Endometrial microvascular endothelial cells (primary cell): ENCODE measurements around the gene HMGB4. TPM values are rescaled to one million over a fixed set of nuclear protein-coding genes. Genes with fewer than 3 reads are reported as not detected.

Experiments
- in situ Hi-C: cut with HindIII; loops from 2 replicates; pipeline ENCODE4 v1.10.0; 2017; ENCODE audit warnings: low sequenced_read_pairs, low pct_unique_long_range_greater_than_20kb; ENCODE audit errors: inconsistent ontology term
- total RNA-seq: library from RNA; depleted of rRNA; stranded (reverse); fragments of >200 nt; gene quantifications from one replicate; pipeline ENCODE4 v1.2.3, GENCODE V29; 2015; ENCODE audit errors: inconsistent ontology term

Gene HMGB4, protein sequence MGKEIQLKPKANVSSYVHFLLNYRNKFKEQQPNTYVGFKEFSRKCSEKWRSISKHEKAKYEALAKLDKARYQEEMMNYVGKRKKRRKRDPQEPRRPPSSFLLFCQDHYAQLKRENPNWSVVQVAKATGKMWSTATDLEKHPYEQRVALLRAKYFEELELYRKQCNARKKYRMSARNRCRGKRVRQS
- not detected for total RNA-seq

DNA sequence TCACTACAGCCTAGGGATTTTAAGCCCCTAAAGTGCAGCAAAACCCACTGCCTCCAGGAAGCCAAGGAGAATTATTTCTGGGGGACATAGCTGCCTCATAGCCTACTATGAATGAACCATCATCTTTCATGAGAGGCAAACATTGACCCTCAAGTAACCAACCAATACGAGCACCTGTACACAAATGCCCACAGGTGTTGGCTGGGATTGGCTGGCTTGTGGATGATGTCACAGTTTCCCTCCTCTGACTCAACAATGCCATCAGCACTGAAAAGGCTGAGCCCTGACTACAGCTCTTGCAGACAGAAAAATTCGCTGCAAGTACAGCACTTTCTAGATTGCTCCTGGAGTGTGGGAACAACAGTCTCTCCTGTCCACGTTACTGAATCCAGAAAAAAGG is at the start of gene HMGB4:
Gene HMGB4, plus strand, starts transcription at position 301 of the 400 bp plus-strand sequence. CDS start 113 bp downstream, outside the sequence.
- in situ Hi-C loops = no loop called here

DNA sequence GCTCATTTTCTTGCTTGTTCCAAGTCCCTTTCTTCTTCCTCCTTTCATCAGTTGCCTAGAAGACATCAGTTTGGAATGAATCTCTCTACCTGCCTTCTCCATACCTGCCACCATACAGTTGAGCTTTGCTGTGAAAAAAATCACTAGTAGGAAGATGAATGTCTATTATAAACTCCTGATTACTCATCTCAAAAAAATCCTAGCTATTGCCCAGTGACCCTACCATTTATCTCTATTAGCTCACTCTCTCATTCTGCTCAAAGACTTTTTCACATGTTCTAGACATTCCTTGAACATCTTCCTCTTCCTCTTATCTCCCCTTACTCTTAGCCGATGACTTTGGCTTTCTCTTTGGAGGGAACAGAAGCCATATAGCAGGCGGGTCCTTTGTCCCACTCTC is 49.7 kb upstream of the HMGB4 start:
- in situ Hi-C loops = no loop called here

DNA sequence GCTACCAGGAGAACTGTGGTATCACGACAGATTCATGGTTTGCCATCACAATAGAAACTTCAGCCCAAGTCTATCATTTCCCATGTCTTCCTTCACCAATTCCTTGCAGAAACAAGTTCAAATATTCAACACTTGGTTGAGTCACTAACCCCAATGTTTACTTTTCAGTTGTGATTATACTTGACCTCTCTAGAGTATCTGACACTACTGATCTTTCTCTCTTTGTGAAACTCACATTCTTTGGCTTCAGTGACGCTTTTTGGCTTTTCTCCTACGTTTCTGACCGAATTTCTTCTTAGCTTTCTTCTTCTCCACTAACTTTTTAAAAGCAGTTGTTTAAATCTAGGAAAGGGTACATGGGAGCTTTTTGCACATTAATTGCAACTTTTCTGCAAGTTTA is 48.8 kb upstream of the HMGB4 start:
- in situ Hi-C loops = no loop called here

DNA sequence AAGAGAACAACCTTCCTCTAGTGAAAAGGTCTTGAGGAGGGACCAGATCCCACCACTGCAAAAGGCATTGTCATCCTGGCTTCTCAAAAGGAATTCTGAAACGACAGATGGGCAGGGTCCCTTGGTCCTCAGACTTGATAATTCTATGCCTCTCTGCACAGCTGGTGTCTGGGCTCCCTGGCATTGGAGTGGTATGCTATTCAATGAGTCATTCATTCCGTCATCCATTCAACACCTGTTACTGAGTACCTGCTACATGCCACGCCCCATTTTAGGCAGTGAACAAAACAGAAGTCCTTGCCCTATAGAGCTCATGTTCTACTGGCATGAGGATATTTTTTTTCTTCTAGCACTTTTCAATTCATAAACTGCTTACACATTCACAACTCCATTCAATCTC is 45.8 kb upstream of the HMGB4 start:
- in situ Hi-C loops = no loop called here

DNA sequence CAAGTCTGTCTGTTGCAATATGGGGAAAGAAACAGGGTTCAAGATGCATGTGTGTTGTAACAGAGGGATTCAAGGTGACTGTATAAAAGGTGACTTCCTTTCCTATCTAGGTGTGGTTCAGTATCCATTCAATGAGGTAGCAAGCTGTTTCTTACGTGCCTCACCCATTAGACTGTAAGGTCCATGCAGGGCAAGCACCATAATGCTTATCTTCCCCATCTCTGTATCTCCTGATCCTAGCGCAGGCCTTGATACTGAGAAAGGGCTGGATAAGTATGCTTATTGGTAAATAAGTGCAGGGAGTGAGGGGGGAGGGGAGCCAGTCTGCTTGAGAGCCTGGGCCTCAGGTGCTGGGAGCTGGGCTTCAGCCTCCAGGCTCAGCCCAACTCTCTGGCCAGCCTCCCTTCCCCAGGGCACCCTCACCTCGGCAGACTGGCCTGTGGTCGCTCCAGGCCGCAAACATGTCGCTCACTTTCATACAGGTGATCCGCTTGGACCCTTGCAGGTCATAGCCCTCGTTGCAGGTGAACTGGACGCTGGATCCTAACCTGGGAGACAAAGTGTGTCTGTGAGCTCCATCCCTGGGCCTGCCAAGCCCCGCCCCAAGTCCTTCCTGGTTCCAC is 44.5 kb upstream of the HMGB4 start:
- in situ Hi-C loops = no loop called here

DNA sequence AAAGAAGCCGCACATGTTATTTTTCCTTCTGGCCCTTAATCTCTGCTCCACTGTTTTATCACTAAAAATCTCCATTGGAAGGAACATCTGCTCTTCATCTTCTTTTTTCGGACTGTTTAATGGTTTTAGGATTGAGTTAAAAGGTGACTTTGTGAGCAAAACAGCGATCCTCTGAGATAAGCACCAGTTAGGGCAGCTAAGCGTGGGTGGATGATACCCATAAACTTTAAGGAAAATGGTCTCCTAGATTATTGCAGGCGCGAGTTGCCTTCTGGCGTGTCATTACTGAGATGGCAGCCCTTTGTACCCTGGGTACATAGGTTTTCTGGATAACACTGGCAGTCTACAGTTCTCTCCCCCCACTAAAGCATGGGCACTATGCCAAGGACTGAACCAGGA is 44.0 kb upstream of the HMGB4 start:
- in situ Hi-C loops = no loop called here

DNA sequence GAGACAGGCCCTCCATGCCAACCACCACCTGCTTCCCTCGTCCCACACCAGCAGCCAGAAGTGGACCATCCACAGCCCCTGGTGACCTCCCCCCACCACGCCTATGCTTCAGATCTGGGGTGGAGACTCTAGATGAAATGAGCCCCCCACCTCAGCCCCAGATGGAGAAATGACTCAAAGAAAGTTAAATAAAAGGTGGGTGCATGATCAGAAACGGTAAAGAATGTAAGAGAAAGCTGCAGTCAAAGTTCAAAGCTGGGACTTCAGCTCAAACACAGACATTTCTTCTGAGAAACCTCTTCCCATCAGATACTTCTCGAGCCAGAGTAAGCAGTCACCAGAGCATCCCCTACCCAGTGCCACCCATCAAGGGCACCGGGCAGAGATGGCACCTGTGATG is 43.1 kb upstream of the HMGB4 start:
- in situ Hi-C loops = no loop called here

DNA sequence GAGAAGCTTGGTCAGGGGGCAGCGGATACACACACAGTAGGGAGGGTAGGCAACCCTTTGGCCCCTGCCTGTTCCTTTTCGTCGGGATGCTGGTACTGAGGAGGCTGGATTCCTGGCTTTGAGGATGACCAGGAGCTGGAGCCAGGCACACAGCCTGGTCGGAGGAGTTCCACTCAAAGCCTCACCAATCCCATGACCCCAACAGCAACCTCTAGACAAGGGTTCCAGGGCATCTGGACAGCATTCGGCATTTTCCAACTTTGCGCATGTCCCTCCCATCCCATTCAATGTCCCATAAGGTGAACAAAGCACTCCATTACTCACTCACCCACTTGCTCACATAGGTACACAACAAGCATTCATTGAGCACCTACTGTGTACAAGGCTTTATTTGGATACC is 42.6 kb upstream of the HMGB4 start:
- in situ Hi-C loops = no loop called here

DNA sequence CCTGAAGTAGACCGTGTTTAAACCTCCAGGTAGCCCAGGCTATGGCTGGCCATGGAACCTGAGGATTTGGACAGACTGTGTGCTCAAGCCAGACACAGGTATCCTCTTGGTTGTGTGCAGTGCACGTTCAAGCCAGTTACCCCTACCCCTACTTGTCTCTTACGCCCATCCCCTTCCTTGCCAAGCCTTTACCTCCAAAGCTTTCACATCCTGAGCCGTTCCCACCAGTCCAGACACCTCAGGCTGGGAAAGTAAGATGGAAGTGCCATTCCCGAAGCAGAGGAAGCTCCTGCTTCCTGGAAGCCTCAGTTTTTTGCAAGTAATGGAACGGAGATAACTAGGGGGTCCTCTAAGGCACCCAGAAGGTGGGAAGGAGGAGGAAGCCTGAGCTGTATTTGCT is 41.5 kb upstream of the HMGB4 start:
- in situ Hi-C loops = no loop called here

DNA sequence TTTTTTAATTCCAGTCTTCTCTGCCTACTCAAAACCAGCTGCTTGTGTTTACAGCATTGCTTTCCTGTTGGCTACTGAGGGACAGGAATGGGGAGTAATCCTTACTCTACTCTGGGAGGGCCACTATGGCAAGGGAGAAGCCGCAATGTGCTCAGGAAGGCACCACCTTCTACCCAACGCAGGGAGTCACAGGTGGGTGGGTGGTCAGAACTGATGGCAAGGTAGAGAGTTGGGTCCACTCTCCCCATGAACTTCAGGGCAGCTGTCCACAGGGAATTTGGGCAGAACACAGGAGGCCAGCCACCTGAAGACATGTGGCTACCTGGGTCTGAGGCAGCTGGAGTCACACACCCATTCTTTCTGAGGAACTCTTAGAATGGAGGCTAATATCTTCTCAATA is 40.5 kb upstream of the HMGB4 start:
- in situ Hi-C loops = no loop called here

DNA sequence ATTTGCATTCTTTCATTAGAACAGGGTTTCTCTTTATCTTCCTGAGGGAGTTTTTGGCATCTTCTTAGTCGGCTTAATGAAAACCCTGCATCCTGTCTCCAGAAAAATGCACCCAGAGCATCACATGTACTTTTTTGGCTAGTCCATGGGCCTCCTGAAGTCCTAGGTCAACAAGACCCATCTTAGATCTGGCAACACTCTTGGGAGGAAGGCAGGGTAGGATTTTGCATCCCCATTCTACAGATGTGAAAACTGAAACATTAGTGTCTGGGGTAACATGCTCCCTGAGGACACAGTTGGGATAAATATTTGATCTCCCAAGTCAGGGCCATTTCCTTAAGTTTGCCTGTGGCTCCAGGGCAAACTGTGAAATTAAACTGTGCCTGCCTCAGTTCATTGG is 40.0 kb upstream of the HMGB4 start:
- in situ Hi-C loops = no loop called here

DNA sequence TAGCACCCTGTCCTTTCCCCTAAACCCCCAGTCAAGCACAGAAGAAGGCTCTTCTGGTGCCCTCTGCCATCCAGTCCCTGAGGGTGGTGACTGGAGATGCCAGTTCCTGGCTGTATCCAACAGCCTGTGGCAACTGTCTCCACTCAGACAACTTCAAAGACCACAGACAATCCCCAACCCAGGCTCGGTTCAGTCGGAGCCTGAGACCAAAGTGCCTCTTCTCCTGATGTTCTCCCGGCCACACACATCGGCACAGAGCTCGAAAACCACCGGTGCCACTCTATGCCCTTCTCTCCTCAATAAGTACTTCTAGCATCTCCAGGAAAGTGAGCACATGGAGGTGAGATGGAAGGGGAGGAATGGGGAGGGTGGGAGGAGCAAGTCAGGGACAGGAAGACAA is 39.6 kb upstream of the HMGB4 start:
- in situ Hi-C loops = no loop called here

DNA sequence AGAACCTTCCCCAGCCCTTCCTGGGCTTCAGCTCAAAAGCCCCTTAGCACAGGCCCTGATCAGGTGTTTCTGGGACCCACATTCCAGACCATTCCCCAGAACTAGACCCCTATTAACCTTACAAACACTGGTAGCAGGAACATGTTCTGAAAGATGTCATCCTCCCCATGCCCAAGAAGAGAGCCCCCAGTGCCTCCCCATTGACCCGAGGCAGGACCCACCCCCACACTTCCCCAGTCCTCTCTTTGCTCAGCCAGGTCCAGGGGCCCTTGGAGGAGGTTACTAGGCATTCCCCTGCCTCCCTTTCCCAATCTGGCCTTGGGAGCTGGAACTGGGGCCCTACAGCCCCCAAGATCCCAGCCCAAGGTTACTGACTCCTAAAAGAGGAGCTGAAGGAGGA is 38.9 kb upstream of the HMGB4 start:
- in situ Hi-C loops = no loop called here

DNA sequence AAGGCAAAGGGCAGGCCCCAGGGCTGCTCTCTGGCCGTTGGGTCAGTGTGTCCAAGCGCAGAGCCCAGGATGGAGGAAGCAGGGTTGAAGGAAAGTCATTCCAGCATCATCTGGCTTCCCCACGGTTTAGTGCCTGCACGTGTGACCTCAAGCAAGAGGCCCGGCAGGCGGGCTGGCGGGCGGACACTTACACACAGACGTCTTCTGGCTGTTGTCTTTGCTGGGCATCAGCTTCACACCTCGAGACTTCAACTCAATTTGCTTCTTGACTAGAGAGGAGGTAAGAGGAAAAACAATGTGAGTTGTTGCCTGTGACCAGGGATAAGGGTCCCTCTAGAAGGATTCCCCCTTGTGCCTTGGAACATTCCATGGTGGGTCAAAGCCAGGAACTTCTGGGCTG is 38.4 kb upstream of the HMGB4 start:
- in situ Hi-C loops = no loop called here

DNA sequence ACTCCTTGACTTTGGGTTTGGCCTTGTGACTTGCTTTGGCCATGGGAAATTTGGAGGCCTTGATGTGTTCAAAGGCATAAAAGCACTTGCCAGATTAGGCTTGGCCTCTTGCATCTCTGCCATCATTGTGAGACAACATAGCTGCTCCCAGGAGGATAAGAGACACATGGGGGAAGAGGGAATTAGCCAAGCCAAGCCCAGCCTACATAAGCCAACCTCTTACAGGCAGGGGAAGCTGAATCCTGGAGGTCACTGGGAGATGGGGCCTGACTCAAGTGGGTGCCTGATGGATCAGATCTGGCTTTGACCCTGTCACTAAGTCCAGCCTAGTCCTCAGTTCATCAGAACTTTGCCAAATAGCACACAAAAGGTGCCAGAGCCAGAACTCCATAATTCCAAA is 37.6 kb upstream of the HMGB4 start:
- in situ Hi-C loops = no loop called here

DNA sequence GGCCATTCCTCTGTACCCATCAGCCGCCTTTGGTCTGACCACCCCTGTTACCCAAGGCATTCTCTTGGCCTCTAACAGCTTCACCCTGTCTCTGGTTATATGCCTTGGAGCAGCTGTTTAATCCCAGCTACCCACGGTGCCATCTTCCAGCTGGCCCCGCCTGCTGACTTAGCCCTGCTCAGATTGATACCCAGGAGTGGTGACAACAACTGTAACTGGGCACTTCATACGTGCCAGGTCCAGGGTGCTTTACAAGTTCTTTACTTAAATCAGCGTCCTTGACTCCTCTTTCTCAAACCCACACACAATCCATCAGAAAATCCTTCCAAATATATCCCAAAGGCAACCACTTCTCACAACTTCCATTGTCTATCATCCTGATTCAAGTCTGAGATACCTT is 37.2 kb upstream of the HMGB4 start:
- in situ Hi-C loops = no loop called here

DNA sequence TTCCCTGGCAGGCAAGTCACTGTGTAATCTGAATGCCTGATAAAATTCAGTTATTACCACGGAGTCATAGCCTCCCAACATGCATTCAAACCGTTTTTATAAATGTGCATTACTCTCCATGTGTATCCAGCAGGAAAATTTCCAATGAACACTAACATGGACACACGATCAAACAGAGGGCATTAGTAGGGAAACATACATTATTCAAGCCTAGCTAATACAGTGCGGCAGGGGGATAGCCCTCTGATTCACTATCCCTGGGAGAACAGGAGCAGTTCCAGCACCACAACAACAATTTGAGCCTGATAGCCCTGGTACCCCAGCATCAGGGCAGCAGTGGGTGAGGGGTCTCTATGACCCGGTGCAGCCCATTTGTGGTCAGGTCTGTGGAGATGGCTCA is 35.8 kb upstream of the HMGB4 start:
- in situ Hi-C loops = no loop called here

DNA sequence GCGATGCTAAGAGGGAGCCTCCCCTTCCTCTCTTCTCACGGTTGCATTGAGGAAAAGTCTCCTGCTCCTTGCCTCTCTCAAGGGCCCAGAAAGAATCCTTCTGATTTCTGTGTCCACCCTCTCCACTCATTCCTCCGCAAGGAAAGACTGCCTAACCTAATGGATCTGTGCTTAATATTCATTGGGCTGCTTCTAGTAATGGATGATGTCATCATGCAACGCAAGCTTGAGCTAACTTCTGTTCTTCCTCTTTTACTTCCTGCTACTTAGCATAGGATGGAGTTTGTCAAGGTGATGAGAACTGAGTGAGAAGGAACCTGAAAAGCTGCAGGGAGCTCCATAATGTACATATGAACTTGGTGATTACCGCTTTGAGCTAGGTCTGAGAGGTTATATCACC is 35.2 kb upstream of the HMGB4 start:
- in situ Hi-C loops = no loop called here

DNA sequence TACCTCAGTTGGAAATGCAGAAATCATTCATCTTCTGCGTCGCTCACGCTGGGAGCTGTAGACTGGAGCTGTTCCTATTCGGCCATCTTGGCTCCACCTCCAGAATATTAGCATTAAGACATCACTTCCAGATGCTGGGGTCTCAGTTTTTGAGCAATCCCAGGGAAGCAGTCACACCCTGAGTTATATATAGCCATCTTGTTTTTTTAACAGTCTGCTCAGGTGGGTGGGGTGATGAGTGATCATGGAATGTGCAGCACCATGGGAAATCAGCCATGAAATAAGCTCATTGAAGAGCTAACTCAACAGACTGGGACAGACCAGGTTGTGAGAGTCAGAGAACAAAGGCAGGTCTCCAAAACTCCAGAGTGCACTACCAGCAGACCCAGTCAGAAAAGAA is 27.0 kb upstream of the HMGB4 start:
- in situ Hi-C loops = no loop called here

DNA sequence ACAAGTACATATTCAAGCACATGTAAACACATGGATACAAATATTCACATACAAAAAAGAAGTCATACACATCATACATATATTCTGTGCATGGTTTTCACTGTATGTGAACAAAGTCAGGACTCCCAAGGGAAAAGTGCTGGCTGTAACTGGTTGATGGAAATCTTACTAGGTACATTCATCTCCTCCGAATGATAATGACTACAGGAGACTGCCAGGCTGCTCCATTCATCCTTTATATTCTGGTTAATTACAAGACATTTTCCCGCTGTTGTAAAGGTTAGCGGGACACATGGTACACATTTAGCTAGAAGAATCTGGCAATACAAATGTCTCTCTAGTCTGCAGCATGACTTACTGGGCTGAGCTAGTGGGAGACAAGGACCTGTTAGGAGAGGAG is 26.2 kb upstream of the HMGB4 start:
- in situ Hi-C loops = no loop called here

DNA sequence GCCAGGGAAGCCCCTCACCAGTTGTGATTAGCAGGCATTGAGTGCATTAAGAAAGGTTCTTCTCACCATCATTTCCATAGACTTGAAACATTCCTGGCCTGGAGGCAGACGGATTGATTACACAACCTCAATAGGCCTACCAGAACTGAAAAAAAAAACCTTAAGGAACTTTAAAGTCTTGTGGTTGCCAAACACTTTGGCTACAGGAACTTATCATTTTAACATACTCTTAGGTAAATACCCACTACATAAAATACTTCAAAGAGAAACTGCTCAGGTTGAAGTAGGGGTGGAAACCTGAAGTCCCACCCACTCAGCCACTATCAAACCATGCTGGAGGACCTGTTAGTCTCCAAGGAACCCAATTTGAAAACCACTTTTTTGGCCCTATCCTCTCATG is 22.4 kb upstream of the HMGB4 start:
- in situ Hi-C loops = no loop called here
